ENCODE measurements around the gene PSAPL1.

PSAPL1 gene

DNA sequence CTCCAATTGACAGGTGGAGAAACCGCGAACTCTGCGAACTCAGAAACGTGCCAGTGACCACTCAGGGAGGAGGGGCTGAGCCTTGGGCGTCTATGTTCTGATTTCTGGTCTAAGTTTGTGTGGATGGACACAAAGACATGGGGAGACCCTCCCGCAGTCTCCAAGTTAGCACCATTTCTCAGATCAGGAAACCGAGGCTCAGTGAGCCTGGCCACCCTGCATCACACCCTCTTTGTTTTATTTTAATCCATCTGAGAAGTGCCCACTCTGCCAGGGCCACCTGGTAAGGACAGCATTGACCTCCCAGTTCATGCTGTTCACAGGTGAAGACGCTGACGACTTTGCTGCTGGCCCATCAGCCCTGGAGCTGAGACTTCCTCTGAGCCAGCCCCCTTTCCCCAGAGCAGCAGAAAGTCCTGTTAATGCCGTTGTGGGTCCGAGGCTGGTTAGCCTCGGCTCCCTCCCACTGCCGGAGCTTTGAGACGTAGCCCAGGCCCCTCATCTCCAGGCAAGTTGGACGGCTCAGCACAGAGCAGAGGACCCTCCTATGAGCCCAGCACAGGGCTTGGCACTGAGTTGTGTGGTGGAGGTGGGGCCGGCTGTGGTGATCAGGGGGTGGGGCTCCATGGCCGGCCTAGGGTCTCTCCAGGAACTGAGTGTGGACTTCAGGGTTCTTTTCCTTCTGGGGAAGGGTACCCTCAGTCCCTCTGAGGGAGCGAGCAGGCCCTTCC, 43.7 kb downstream of the PSAPL1 start:
- no peak overlapping the region for H3K18ac ChIP-seq (ENCODE audit: low read depth in 1 of 2, low read length in 2 of 2)
- H3K4me2 ChIP-seq (ENCODE audit: low read length, poor library complexity, severe bottlenecking): no peak overlapping the region
- H3K27me3 ChIP-seq (ENCODE audit: control insufficient read depth in 1 of 2, insufficient read depth in 1 of 2, low read length in 2 of 2): peaks cover 45 to 58% of the 10 kb centered on the region in 2 experiments
- no peak overlapping the region for H2BK15ac ChIP-seq (ENCODE audit: low read depth, poor library complexity, severe bottlenecking)
- no peak overlapping the region for H3K4ac ChIP-seq (ENCODE audit: low read depth in 1 of 2, low read length in 2 of 2)
- no peak overlapping the region for H3K23ac ChIP-seq (ENCODE audit: low read length in 2 of 2)
- H3K79me1 ChIP-seq (replicated peaks; ENCODE audit: low read length, poor library complexity, severe bottlenecking): no peaks in the 10 kb centered on the region
- no peak overlapping the region for H3K9ac ChIP-seq (ENCODE audit: low read length)
- no peaks in the 10 kb centered on the region for H3K36me3 ChIP-seq (ENCODE audit: control insufficient read depth in 1 of 2, insufficient read depth in 2 of 2, low read depth in 1 of 2, low read length in 2 of 2)
- no peak overlapping the region for H2BK12ac ChIP-seq (ENCODE audit: low read length in 2 of 2)
- H3K4me1 ChIP-seq (ENCODE audit: control insufficient read depth, insufficient read depth, low read depth, low read length): no peaks in the 10 kb centered on the region
- no peak overlapping the region for H2AK5ac ChIP-seq (ENCODE audit: low read length, severe bottlenecking)
- no peak overlapping the region for H3K4me3 ChIP-seq (ENCODE audit: insufficient read depth in 1 of 2, low read depth in 1 of 2, low read length in 2 of 2)
- WGBS: 80% methylated on average over 18 of the region's 18 CpGs
- H2AFZ ChIP-seq (ENCODE audit: low read depth, low read length): no peak overlapping the region
- no peak overlapping the region for H3K27ac ChIP-seq (ENCODE audit: low read length, poor library complexity, severe bottlenecking)
- no peaks in the 10 kb centered on the region for H3K9me3 ChIP-seq (ENCODE audit: control insufficient read depth, low read length)
- no peak for DNase-seq
- H2BK120ac ChIP-seq (ENCODE audit: low read depth, low read length): no peak overlapping the region
- no peak overlapping the region for H4K8ac ChIP-seq (ENCODE audit: low read length)
- H3K14ac ChIP-seq (ENCODE audit: low read length in 2 of 2): no peak overlapping the region
- no peak overlapping the region for H2BK5ac ChIP-seq (ENCODE audit: low read depth, low read length, poor library complexity, severe bottlenecking)
- H4K91ac ChIP-seq (ENCODE audit: low read length): no peak overlapping the region

DNA sequence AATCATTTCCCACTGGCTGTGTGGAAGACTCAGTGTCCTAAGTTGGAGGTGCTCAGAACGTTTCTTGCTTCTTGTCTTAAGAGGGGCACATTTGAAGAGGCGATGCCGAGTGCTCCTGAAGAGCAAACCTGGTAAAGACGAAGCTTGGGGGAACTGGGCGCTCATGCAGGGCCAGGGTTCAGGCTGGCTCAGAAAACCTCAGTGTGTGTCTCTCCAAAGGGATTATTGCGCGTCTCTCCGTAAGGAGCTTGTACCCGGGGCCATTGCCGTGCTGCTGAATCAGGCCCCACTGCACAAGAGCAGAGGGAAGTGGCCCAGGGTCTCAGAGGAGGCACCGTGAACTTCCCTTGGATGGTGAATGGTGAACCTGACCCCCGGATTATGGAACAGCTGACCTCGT, 44.4 kb downstream of the PSAPL1 start:
- Histone ChIP-seq H3K23ac (ENCODE audit: low read length in 2 of 2) (no peak overlapping the region), H3K79me1 (replicated peaks; ENCODE audit: low read length, poor library complexity, severe bottlenecking) (no peaks in the 10 kb centered on the region), H3K14ac (ENCODE audit: low read length in 2 of 2) (no peak overlapping the region), H2BK120ac (ENCODE audit: low read depth, low read length) (no peak overlapping the region), H3K18ac (ENCODE audit: low read depth in 1 of 2, low read length in 2 of 2) (no peak overlapping the region), H3K4me2 (ENCODE audit: low read length, poor library complexity, severe bottlenecking) (no peak overlapping the region), H2AK5ac (ENCODE audit: low read length, severe bottlenecking) (no peak overlapping the region), H3K9ac (ENCODE audit: low read length) (no peak overlapping the region), H3K27me3 (ENCODE audit: control insufficient read depth in 1 of 2, insufficient read depth in 1 of 2, low read length in 2 of 2) (peaks cover 39 to 55% of the 10 kb centered on the region in 2 experiments), H3K4ac (ENCODE audit: low read depth in 1 of 2, low read length in 2 of 2) (no peak overlapping the region), H3K27ac (ENCODE audit: low read length, poor library complexity, severe bottlenecking) (no peak overlapping the region), H2BK5ac (ENCODE audit: low read depth, low read length, poor library complexity, severe bottlenecking) (no peak overlapping the region), H3K36me3 (ENCODE audit: control insufficient read depth in 1 of 2, insufficient read depth in 2 of 2, low read depth in 1 of 2, low read length in 2 of 2) (no peaks in the 10 kb centered on the region), H2BK15ac (ENCODE audit: low read depth, poor library complexity, severe bottlenecking) (no peak overlapping the region), H2BK12ac (ENCODE audit: low read length in 2 of 2) (no peak overlapping the region), H3K9me3 (ENCODE audit: control insufficient read depth, low read length) (no peaks in the 10 kb centered on the region), H3K4me1 (ENCODE audit: control insufficient read depth, insufficient read depth, low read depth, low read length) (no peaks in the 10 kb centered on the region), H4K91ac (ENCODE audit: low read length) (no peak overlapping the region), H4K8ac (ENCODE audit: low read length) (no peak overlapping the region), H2AFZ (ENCODE audit: low read depth, low read length) (no peak overlapping the region), H3K4me3 (ENCODE audit: insufficient read depth in 1 of 2, low read depth in 1 of 2, low read length in 2 of 2) (no peak overlapping the region)
- 83% methylated on average over 13 of the region's 13 CpGs for WGBS
- DNase-seq: no peak

DNA sequence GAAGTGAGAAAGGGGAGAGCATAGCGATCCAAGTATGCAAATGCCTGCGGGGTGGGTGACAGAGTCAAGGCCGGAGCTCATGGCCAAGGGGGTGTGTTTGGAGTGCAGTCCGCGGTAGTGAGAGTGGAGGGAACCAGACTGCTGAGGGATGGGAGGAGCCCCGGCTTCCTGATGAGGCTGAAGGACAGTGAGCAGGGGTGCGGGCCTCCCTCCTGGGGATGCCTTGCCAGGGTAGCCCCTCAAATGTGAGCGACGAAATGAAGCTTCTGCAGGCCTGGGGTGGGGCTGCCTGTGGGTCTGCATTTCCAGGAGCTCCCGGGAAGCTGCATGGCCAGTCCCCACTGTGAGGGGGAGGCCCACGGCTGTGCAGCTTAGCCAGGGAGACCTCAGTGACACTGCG, 45.0 kb downstream of the PSAPL1 start:
- Histone ChIP-seq H4K91ac (ENCODE audit: low read length) (no peak overlapping the region), H2BK120ac (ENCODE audit: low read depth, low read length) (no peak overlapping the region), H3K4ac (ENCODE audit: low read depth in 1 of 2, low read length in 2 of 2) (no peak overlapping the region), H2AFZ (ENCODE audit: low read depth, low read length) (no peak overlapping the region), H3K36me3 (ENCODE audit: control insufficient read depth in 1 of 2, insufficient read depth in 2 of 2, low read depth in 1 of 2, low read length in 2 of 2) (no peaks in the 10 kb centered on the region), H4K8ac (ENCODE audit: low read length) (no peak overlapping the region), H3K79me1 (replicated peaks; ENCODE audit: low read length, poor library complexity, severe bottlenecking) (no peaks in the 10 kb centered on the region), H3K23ac (ENCODE audit: low read length in 2 of 2) (no peak overlapping the region), H3K14ac (ENCODE audit: low read length in 2 of 2) (no peak overlapping the region), H3K4me1 (ENCODE audit: control insufficient read depth, insufficient read depth, low read depth, low read length) (no peaks in the 10 kb centered on the region), H2BK5ac (ENCODE audit: low read depth, low read length, poor library complexity, severe bottlenecking) (no peak overlapping the region), H3K27me3 (ENCODE audit: control insufficient read depth in 1 of 2, insufficient read depth in 1 of 2, low read length in 2 of 2) (peaks cover 33 to 51% of the 10 kb centered on the region in 2 experiments), H3K4me2 (ENCODE audit: low read length, poor library complexity, severe bottlenecking) (no peak overlapping the region), H3K18ac (ENCODE audit: low read depth in 1 of 2, low read length in 2 of 2) (no peak overlapping the region), H3K9ac (ENCODE audit: low read length) (no peak overlapping the region), H2BK15ac (ENCODE audit: low read depth, poor library complexity, severe bottlenecking) (no peak overlapping the region), H2BK12ac (ENCODE audit: low read length in 2 of 2) (no peak overlapping the region), H3K9me3 (ENCODE audit: control insufficient read depth, low read length) (no peaks in the 10 kb centered on the region), H3K27ac (ENCODE audit: low read length, poor library complexity, severe bottlenecking) (no peak overlapping the region), H2AK5ac (ENCODE audit: low read length, severe bottlenecking) (no peak overlapping the region), H3K4me3 (ENCODE audit: insufficient read depth in 1 of 2, low read depth in 1 of 2, low read length in 2 of 2) (no peak overlapping the region)
- 73% methylated on average over 12 of the region's 12 CpGs for WGBS
- DNase-seq: no peak

DNA sequence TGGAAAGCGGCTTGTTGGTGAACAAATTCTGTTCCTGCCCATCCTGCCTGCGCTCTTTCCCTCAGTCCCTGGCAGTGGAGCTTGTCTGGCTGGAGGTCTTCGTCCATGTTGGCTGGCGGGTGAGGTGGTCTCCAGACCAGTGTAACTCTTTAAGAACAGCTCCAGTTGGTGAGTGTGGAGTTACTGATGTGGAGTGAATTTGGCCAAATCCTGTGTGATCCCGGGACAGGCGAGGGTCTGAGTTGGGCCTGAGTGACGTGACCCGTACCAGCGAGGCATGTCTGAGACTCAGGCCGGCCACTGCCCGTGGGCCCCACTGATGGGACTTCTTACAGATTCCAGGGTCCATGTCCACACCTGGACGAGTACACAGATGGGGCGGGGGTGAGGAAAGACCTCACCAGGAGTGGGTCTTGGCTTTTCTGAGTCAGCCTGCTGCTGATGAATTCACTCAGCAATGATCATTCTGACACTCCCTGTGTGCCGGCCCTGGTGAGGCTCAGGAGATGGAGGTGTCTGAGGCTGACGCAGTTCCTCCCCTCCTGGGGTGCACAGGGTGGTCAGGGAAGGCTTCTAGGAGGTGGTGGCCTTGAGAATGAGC, 45.5 kb downstream of the PSAPL1 start:
- Histone ChIP-seq H4K91ac (ENCODE audit: low read length) (no peak overlapping the region), H3K4me3 (ENCODE audit: insufficient read depth in 1 of 2, low read depth in 1 of 2, low read length in 2 of 2) (no peak overlapping the region), H3K9me3 (ENCODE audit: control insufficient read depth, low read length) (no peaks in the 10 kb centered on the region), H3K36me3 (ENCODE audit: control insufficient read depth in 1 of 2, insufficient read depth in 2 of 2, low read depth in 1 of 2, low read length in 2 of 2) (no peaks in the 10 kb centered on the region), H3K18ac (ENCODE audit: low read depth in 1 of 2, low read length in 2 of 2) (no peak overlapping the region), H3K4ac (ENCODE audit: low read depth in 1 of 2, low read length in 2 of 2) (no peak overlapping the region), H3K27ac (ENCODE audit: low read length, poor library complexity, severe bottlenecking) (no peak overlapping the region), H2AK5ac (ENCODE audit: low read length, severe bottlenecking) (no peak overlapping the region), H2BK120ac (ENCODE audit: low read depth, low read length) (no peak overlapping the region), H3K4me1 (ENCODE audit: control insufficient read depth, insufficient read depth, low read depth, low read length) (no peaks in the 10 kb centered on the region), H2BK15ac (ENCODE audit: low read depth, poor library complexity, severe bottlenecking) (no peak overlapping the region), H2AFZ (ENCODE audit: low read depth, low read length) (no peak overlapping the region), H2BK12ac (ENCODE audit: low read length in 2 of 2) (no peak overlapping the region), H3K27me3 (ENCODE audit: control insufficient read depth in 1 of 2, insufficient read depth in 1 of 2, low read length in 2 of 2) (peaks cover 28 to 49% of the 10 kb centered on the region in 2 experiments), H4K8ac (ENCODE audit: low read length) (no peak overlapping the region), H3K4me2 (ENCODE audit: low read length, poor library complexity, severe bottlenecking) (no peak overlapping the region), H3K79me1 (replicated peaks; ENCODE audit: low read length, poor library complexity, severe bottlenecking) (no peaks in the 10 kb centered on the region), H3K9ac (ENCODE audit: low read length) (no peak overlapping the region), H3K14ac (ENCODE audit: low read length in 2 of 2) (no peak overlapping the region), H2BK5ac (ENCODE audit: low read depth, low read length, poor library complexity, severe bottlenecking) (no peak overlapping the region), H3K23ac (ENCODE audit: low read length in 2 of 2) (no peak overlapping the region)
- no peak for DNase-seq
- whole genome bisulfite sequencing: 90% methylated on average over 15 of the region's 15 CpGs

All from mesenchymal stem cell (in vitro differentiated cells and primary cell).